Hindlimb muscle (tissue), 1 donor: ENCODE measurements around the gene RPS15. TPM values are rescaled to one million over a fixed set of nuclear protein-coding genes. Genes with fewer than 3 reads are reported as not detected.
"Not testable (repeated sequence)": the region's sequence is repeated elsewhere in the genome, so short reads cannot be mapped to it uniquely, and the experiment has no call there.

ENCODE experiments used
- DNase-seq: peaks from one replicate; pipeline ENCODE4 v3.0.0-alpha.2; 2013
- polyA plus RNA-seq: library from polyadenylated mRNA; unstranded; fragments of 120-200 nt; gene quantifications from one replicate; pipeline ENCODE4 v1.2.1, GENCODE V29; 2013; ENCODE audit not compliant: insufficient read length

The RPS15 gene
- polyA plus RNA-seq, 1 donor, result 1,308 TPM

GRCh38 chr19:1402411-1403070 is 35.7 kb upstream of the RPS15 start:
- no peak for DNase-seq

- peak; percentile 99 for DNase-seq
Measured at GRCh38 chr19:1406774-1407527, 31.2 kb upstream of the RPS15 start.

GRCh38 chr19:1407528-1408299 is 30.5 kb upstream of the RPS15 start, which contains the start of gene DAZAP1:
TSS of gene DAZAP1 (plus strand) at chr19:1407586. CDS start at chr19:1407774, 188 bp downstream.
- DNase-seq, result no peak

- DNase-seq, result peak; percentile 51
Measured at GRCh38 chr19:1408300-1409203, 29.6 kb upstream of the RPS15 start.

- DNase-seq, result no peak
Measured at GRCh38 chr19:1409204-1410005, 28.8 kb upstream of the RPS15 start.

GRCh38 chr19:1410136-1410786 is 27.9 kb upstream of the RPS15 start:
- DNase-seq, result no peak

GRCh38 chr19:1410789-1411188 is 27.4 kb upstream of the RPS15 start:
- no peak for DNase-seq

GRCh38 chr19:1411255-1412191 is 26.7 kb upstream of the RPS15 start:
- peak; percentile 53 for DNase-seq

- DNase-seq, result no peak
Measured at GRCh38 chr19:1412323-1412923, 25.8 kb upstream of the RPS15 start.

GRCh38 chr19:1412995-1413800 is 25.0 kb upstream of the RPS15 start:
- no peak for DNase-seq

- DNase-seq, result no peak
Measured at GRCh38 chr19:1416014-1416841, 22.0 kb upstream of the RPS15 start.

GRCh38 chr19:1417145-1417544 is 21.1 kb upstream of the RPS15 start:
- DNase-seq, result no peak

GRCh38 chr19:1417681-1418495 is 20.3 kb upstream of the RPS15 start:
- no peak for DNase-seq

GRCh38 chr19:1418496-1418775 is 19.8 kb upstream of the RPS15 start:
- DNase-seq, result no peak

GRCh38 chr19:1418951-1419738 is 19.1 kb upstream of the RPS15 start:
- no peak for DNase-seq

GRCh38 chr19:1420085-1420484 is 18.1 kb upstream of the RPS15 start:
- not testable (repeated sequence) for DNase-seq
